Measurements from ENCODE around the gene GFOD1.

GFOD1 gene

DNA sequence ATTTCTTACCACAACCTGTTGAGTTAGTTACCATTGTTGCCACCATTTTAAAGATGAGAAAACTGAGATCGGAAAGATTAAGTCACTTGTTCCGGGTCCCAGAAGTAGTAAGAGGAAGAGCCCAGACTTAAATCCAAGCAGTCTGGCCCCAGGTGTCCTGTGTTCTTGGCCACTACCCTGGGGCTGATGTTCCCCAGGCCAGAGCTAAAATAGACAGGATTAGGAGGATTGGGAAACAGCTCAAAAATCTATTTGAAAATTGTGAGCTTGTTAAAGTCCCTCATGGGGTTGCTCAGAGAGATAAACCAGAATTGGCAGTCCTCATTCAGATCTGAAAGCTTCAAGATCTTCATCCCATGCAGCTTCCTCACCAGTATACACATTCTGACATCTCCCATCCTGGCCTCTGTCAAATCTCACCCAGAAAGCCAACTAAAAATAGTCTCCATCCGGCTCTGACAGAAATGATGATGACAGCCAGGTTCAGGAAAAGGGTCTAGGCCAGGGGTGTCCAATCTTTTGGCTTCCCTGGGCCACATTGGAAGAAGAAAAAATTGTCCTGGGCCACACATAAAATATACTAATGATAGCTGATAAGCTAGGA lies 62.0 kb downstream of the GFOD1 start:
- no peak for DNase-seq (ENCODE audit: low spot score)

DNA sequence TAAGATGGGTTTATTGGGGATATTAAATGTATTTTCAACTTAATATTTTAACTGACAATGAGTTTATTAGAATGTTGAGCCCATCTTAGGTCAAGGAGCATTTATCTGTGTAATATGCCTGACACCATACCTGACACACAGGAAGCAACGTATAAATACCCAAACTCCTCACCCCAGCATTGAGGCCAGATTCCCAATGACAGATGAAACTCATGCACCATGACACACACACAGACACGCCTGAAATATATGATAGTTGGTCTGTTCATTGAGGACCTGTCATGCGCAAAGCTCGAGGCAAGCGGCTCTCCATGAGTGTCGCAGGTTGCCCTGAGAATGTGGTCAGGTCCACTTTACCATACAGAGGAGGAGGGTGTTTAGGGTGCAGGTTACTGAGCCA lies 64.1 kb downstream of the GFOD1 start:
- DNase-seq (ENCODE audit: low spot score), result no peak

DNA sequence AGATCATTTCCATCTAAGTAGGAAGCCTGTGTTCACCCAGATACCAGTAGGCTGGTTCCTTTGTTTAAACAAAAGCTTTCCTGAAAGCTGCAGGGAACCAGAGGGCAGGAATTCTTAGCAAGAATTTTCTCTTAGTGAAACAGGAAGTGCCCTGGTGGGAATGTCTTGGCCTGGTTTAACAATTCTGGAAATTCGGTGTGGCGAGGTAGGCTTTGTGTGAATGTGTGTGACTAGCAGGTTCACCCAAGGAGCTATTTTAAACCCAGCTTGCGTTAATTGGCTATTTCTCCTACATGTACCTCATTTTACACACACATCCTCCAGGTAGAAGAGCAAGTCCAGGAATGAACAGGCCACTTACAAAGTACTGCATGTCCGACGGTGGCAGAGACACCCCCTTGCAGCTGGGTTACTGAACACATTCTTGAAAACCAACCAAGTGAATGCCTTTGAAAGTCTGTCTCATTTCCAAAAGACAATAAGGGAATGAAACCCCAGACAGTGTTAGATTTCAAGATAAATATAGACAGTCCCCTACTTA lies 64.6 kb downstream of the GFOD1 start:
- DNase-seq (ENCODE audit: low spot score), result no peak

DNA sequence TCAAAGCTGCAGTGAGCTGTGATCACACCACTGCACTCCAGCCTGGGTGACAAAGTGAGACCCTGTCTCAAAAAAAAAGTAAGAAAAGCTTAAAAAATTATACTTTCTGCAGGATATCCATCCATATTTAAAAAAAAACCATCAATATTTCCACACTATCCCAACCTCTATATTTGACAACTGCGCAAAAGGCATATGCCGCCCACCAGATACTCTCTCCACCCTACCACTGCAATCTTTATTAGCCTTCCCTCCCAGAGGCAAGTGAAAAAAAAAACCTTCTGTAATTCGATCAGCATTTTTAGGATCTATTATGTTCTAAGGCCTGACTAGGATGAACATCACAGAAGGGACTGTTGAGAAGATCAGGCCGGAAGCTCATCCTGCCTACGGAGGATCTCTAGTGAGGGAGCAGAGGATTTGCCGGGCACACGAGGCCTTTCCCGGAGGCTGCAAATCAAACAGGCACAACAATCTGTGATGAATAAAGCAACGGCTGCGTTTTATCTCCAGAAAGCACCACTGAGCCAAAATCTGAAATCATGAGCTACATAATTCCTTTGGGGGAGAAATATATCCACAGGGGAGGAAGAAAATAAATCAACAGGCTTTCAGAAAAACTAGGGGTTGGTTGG lies 65.9 kb downstream of the GFOD1 start:
- no peak for DNase-seq (ENCODE audit: low spot score)

DNA sequence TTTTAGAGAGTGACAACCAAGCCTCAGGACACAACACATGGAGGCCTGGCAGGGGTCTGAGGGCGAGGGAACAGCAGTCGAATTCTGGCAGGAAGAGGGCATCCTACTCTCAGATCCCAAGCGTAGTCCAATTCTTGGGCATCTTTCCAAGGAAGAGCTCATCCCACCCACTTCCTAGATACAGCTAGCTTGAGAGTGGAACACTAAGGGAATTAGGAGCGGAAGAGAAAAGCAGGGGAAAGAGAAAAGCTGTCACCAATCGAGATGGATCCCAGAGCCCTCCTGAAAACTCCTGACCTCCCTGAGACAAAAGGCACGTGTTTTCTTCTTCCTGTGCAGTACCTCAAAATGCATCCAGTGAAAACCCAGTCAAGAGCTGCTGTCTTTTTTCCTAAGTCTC lies 67.1 kb downstream of the GFOD1 start:
- DNase-seq (ENCODE audit: low spot score), result no peak

DNA sequence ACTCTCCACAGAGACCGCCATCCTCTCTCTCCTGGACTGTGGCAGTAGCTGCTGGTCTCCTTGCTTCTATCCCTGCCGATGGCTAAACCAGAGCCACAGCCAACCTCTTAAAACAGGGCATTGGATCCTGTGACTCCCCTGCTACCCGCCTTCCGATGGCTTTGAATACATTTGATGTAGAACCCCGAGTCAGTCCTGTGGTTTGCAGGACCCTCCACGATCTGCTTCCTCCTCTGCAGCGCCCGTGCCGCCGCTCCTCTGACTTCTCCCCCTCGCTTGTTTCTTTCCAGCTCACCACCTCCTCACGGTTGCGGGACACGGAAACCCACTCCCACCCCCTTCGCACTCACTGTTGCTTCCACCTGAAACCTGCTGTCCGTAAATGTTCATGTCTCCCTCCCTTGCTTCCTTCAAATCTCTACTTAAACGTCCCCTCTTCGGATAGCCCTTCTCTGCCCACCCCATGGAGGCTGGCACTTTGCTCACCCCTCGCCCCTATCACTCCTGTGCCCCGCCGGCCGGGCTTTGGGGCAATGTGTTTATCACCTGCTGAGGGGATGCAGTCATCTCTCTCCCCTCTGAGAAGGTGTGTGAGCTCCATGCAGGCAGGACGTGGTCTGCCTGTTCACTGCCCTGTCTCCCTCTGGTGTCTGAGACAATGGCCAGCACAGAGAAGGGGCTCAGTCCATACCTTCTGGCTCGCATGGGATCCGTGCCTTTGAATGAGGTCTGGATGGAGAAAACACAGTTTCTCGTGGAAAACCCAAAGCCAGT lies 67.8 kb downstream of the GFOD1 start:
- no peak for DNase-seq (ENCODE audit: low spot score)

DNA sequence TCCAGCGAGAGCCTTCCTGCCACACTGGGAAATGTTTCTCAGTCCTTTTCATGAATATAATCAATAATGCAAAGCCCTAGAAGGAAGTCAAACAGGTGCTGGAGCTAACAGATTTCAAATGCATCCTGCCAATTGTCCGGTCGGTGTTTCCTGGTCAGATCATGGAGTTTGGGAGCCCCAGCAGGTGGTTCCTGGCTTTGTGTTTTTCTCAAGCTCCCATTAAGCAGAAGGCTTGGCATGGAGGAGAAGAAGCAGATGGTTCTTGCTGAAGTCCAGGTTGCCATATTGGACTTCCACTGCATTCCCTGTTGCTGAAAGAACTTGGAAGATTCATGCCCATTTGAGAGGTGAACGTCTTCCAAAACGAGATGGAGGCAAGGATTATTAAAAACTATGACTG lies 68.6 kb downstream of the GFOD1 start:
- DNase-seq (ENCODE audit: low spot score), result no peak

DNA sequence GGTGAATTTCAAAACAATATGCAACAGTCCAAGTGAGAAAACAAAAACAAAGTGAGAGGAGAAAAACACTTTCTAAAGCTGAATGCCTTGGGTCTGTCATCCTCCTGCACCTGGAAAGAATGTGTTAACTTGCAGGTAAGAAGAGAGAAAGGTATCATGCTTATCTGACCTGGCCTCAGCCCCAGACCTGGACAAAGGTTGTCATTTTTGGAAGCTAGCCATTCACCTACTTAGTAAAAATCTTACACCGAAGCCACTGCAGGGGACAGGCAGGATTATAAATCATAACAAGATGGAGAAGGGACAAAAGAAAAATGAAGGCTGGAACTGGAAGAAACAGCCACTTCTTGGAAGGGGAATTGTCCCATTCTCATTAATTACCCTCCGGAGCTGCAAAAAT lies 69.4 kb downstream of the GFOD1 start:
- no peak for DNase-seq (ENCODE audit: low spot score)

DNA sequence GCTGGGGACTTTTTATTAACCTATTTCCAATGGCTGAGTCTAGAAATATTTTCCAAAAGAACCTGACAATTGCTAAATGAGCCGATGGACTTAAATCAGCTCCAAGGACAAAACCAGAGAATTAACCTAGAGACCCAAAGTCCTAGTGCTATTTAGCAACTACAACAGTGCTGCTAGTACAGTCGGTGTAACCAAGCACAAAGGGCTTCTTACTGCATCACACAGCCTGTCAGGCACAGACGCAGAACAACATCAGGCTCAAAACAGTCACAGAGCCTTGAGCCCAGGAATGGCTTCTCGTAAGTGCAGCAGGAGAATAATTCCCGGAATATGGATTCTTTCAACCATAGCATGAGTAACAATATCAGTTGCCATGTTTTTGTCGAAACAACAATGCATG lies 70.0 kb downstream of the GFOD1 start:
- DNase-seq (ENCODE audit: low spot score), result no peak

DNA sequence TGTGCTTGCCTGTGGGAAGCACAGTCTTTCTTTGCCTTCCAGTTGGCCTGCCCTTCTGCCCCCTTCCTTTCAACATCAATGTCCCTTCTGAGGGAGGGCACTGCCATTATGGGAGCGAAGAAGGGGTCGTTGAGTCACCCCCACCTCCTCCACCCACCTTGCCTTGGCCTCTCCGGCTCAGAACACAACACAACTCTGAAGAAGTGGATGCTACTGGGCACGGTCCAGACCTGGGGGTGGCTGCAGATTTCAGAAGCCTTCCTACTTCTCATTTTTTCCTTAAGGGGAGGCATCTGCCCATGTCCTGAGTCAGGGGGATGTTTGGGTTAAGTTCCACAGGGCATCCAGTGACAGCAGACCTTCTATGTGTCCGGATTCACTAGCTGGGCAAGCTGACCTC lies 72.1 kb downstream of the GFOD1 start:
- DNase-seq (ENCODE audit: low spot score), result no peak

DNA sequence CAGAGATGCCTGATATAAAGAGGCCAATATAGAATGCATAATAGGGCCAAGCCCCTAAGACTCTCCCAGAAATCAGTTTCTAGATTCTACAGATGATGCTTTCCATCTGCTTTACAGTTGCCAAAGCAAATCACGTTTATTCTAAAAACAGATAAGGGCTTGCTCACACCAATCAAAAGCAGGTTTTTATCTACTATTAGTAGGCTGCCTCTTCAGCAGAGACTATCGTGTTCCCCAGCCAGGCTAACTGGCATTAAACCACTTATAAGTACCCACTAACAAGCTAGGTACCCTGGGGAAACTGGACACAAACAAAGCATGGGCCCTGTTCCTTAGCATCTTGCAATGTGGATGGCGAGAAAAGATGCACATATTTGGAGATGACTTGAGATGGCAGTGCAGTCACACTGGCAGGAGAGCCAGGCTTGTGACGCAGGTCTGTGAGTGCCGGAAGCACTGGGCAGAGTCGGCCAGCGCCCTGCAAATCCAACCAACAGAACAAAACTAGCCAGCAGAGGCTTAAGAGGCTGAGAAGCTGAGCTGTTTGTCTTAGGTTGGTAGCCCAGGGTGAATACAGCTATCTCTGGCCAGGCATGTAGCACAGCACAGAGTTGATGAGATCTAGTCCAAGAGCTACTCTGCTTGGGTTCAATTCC lies 73.4 kb downstream of the GFOD1 start:
- no peak for DNase-seq (ENCODE audit: low spot score)

DNA sequence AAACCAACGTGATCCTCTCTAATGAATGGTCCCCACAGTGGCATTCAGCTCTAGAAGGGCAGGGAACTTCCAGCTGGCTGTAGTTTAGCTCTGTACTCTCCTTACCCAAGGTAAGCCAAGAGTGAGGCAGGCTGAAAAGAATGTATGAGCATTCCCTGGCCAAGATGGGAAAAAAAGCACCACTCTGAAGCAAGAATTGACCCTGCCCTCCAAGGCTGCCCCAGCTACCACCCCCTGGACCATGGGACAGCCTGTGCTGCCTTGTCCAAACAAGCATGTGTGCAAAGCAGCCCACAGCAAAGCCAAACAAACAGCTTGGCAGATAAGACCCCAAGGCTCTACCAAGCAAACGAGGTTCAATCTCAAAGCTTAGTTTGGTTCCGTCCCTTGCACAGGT lies 73.9 kb downstream of the GFOD1 start:
- no peak for DNase-seq (ENCODE audit: low spot score)

DNA sequence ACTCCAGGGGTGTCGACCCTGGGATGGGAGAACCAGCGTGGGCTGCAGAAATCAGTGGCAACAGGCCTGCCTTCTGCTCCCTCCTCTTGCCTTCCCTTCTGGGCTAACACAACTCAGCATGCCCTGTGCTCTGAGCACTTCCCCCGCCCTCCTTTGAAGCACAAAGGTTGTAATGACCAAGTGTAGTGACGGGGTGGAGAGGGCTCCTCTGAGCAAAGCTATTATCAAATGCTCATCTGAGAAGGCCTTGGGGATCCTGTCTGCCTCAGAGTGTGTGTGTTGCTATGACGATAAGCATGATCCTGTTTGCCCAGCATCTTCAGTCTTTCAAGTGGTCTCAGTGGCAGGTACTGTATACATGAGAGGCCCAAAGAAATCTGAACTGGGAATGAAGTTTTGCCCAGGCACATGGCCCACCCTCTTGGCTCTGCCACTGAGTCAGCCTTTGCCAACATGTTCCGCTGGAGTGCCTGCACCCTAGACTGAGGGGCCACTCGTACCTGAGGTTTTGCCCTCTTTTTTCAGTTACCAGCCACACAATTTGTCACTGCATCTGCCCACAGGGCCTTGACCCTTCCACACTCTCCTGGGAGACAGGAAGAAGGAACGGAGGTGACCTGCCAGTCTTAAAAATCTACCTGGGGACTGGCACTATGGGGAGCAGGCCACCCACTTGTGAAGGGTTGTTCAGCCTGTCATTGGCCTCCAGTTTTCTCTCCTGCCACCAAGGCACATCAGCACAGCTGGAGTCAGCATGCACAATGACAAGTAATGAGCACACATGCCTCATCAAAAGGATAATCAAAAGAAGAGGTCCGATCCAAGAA lies 74.5 kb downstream of the GFOD1 start:
- DNase-seq (ENCODE audit: low spot score), result no peak

DNA sequence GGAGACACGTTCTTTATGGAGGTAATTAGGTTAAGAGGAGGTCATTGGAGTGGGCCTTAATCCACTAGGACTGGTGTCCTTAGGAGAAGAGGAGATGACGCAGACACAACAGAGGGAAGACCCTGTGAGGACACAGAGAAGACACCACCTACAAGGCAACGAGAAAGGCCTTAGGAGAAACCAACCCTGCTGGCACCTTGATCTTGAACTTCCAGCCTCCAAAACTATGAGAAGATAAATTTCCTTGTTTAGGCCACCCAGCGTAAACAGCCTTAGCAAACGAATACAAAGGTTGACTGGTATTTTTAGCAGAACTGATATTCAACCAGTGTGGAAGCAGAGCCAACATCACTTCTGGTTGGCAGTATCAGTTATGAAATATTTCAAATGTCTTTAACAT lies 75.2 kb downstream of the GFOD1 start:
- DNase-seq (ENCODE audit: low spot score), result no peak

DNA sequence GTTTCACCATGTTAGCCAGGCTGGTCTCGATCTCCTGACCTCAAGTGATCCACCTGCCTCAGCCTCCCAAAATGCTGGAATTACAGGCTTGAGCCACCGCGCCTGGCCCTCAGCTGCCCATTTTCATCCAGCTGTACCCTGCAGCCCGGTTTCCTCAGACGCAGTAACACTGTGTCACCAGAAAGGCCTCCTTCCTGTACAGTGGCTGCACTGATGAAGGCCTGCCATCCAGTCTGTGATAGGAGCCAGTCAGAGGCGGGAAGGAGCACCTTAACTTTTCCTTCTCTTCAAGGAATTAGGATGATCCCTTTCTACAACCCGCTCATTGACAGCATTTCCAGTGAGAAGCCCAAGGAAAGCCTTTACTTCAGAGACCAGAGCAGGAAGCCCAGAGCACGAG lies 75.9 kb downstream of the GFOD1 start:
- no peak for DNase-seq (ENCODE audit: low spot score)

DNA sequence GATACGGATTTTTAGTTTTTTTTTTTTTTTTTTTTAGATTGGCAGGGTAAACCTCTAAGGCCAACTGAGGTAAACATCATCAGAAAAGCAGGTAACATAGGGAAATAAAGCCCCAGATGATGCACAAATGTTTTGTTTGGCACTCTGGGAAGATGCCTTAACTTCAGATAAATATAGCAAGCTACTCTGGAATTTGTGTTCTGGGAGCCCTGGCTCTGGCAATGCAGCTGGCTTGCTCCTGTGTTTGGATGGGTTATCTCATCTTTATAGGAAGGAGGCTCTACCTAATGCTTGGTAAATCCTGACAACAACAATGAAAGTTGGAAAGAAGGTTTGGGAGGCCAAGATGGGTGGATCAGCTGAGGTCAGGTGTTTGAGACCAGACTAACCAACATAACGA lies 77.4 kb downstream of the GFOD1 start:
- DNase-seq (ENCODE audit: low spot score), result no peak

DNA sequence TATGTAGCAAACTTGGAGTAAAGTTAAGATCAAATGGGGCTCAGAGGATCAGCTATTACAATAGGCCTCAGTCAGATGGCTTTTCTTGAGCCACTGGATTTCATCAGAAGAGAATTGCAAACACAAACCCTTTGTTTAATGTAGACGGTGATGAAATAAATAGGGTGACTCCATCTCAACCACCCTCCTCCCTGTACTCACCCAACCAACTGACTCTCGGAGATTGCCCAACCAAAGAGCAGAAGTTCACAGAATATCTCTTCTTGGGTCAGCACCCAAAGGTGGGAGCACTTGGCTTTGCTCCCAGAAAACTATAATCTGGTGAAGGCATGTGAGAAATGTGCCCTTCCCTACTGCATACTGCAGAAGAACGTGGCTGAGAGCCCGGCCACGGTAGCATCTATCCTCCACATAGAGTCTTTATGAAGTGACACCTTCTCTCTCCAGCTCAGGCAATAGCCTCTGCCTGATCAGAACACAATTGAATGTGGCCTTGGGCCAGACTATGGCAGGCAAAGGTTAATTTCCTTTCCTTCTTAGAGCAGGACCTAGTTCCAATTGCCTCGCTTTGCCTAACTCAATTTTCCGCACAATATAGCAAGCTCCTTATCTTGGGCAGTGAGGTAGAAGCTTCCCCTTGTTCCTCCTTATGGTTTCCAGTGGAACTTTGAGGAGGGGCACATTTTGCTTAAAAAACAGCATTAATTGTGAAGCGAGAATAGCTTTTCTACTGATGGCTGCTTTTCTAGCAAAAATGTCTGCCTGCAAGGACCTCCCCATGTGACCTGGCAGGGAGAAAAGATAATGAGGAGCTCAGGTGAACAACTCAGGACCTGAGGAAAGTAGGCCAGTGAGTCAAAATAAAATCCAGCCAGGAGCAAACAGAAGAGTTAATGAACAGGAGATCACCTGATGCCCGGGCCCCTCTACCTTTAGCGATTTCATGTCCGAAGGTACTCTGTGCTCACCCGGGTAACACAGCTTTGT lies 79.4 kb downstream of the GFOD1 start:
- DNase-seq (ENCODE audit: low spot score), result no peak

DNA sequence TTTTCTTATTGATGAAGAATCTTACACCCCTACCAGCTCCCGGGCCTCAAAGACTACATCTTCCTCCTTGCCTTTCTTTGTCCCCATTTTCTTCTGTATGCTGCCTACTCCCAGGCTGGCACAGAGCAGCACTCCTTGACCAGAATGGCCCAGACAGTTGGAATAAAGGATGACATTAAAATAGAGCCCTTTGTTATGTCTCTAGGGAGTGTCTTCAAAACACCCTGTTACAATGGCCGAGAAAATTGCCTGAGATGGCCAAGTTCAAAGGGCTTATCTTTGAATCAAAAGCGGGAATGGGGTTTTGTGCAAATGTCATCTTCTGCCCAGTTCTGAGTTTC lies 80.1 kb downstream of the GFOD1 start:
- no peak for DNase-seq (ENCODE audit: low spot score)

DNA sequence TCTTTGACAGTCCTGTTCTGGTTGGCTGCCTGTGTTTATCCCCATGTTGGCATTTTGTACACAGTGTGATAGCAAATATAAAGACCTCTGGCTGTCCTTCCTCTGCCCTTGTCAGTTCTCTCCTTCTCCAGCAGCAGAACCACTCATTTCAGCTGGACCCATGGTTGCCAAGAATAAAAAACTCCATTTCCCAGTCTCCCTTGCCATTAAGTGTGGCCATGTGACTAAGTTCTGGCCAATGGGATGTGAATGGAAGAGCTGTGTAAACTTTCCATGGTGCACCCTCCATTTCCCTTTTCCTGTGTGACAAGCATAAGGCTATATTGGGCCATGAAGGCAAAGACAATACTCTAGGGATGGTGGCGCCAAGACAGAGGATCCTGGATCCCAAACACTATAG lies 80.6 kb downstream of the GFOD1 start:
- DNase-seq (ENCODE audit: low spot score), result no peak

DNA sequence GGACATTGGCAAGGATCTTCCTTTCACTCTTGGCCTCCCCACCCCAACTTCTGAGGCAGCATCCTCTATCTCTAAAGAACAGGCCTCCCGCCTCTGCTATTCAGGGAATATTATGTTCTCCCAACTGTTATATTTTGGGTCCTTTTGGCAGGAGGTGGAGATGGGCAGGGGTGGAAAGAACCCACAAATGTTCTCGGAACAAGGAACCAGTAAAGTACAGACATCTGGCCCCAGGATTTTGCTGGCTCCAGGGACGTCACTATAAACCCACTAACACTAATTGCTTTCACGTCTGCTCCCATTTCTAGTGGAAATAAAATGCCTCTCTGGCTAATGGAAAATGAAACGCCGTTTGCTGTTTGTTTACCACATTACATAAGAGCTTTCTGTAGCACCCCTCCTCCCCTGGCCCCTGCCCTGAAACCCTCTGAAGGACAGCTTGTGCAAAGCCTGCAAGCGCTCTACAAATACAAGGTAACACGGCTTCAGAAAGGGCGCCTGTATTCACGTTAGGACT lies 81.4 kb downstream of the GFOD1 start:
- DNase-seq (ENCODE audit: low spot score), result no peak

DNA sequence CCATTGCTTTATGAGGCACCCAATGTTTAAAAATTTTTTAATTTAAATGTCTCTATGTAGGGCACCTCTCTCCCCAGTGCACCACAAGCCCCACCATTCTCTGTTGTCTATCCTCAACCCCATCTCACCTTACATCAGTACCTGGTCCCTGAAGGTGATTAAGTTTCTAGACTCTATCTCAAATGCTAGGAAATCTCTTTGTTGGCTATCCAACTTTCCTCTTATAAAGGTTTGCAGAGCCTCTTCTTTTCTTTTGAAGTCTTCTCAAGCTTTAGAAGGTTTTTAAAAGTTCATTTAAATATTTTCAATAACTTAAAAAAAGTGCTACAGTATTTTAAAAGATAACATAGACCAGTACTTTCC lies 82.5 kb downstream of the GFOD1 start:
- DNase-seq (ENCODE audit: low spot score), result no peak
